PFSK-1 (cell line): ENCODE data around the gene STH.

ENCODE experiments used
- POLR2AphosphoS5 ChIP-seq: IDR thresholded peaks from 2 replicates; pipeline ENCODE4 v1.6.1; 2012; ENCODE audit warnings: low read depth, mild to moderate bottlenecking, control low read depth, low read length, moderate library complexity
- REST ChIP-seq, 2 experiments: IDR thresholded peaks; 2 replicates each; pipeline versions ENCODE4 v1.6.1 to v1.8.0; 2011 to 2012; ENCODE audit warnings: low read depth in 2 of 2, low read length in 2 of 2, control low read depth in 1 of 2, inconsistent platforms in 1 of 2, mild to moderate bottlenecking in 1 of 2, moderate library complexity in 1 of 2; ENCODE audit not compliant: insufficient read depth in 1 of 2
- TAF1 ChIP-seq: IDR thresholded peaks from 2 replicates; pipeline ENCODE4 v1.6.1; 2012; ENCODE audit warnings: low read length, control low read depth, borderline replicate concordance; ENCODE audit not compliant: insufficient read depth

GRCh38 chr17:46047398-46047797 is 48.3 kb downstream of the STH start:
- TF ChIP-seq TAF1 (no peak), POLR2AphosphoS5 (no peak), REST (IDR thresholded peaks at IDR 0.05; ENCODE audit: insufficient read depth in 1 of 2, low read depth in 2 of 2, low read length in 2 of 2) (no peak)
